ENCODE data around the gene PGA4.

DNA sequence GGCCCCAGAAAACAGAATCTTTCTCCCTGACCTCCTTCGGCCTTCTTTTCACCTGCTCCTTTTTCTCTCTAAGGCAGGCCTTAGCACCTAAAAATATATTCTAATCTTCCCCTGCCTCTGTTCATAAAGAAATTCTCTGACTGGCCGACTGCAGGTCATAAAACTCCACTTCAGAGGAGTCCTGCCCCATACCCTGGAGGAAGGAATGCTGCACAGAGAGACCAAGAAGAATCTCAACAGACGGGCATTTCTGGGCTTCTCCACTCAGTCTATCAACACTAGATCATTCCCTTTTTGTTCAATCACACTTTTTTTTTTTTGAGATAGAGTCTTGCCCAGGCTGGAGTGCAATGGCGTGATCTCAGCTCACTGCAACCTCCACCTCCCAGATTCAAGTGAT is 38.5 kb upstream of the PGA4 start:
- TF ChIP-seq, protein P1, sequence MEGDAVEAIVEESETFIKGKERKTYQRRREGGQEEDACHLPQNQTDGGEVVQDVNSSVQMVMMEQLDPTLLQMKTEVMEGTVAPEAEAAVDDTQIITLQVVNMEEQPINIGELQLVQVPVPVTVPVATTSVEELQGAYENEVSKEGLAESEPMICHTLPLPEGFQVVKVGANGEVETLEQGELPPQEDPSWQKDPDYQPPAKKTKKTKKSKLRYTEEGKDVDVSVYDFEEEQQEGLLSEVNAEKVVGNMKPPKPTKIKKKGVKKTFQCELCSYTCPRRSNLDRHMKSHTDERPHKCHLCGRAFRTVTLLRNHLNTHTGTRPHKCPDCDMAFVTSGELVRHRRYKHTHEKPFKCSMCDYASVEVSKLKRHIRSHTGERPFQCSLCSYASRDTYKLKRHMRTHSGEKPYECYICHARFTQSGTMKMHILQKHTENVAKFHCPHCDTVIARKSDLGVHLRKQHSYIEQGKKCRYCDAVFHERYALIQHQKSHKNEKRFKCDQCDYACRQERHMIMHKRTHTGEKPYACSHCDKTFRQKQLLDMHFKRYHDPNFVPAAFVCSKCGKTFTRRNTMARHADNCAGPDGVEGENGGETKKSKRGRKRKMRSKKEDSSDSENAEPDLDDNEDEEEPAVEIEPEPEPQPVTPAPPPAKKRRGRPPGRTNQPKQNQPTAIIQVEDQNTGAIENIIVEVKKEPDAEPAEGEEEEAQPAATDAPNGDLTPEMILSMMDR (IDR thresholded peaks at IDR 0.05) = no peak
- no peak for TF ChIP-seq ZFX (IDR thresholded peaks at IDR 0.05; ENCODE audit: borderline replicate concordance)
